Measurements from ENCODE around the gene TUBGCP2. TPM values are rescaled to one million over a fixed set of nuclear protein-coding genes. Genes with fewer than 3 reads are reported as not detected.
A peak's percentile ranks its signal among the peaks of the same experiment; 100 is the strongest.

Gene TUBGCP2
- total and polyA plus RNA-seq, 2 donors from 2014 or later, result 61.4 to 93.3 TPM

GRCh38 chr10:133349577-133350011, 40.9 kb upstream of the TUBGCP2 start:
- no peaks in the 10 kb centered on the region for H3K9me3 ChIP-seq (ENCODE audit: control insufficient read depth in 2 of 3, insufficient read depth in 1 of 3, low read length in 3 of 3)
- H3K4me1 ChIP-seq (ENCODE audit: control insufficient read depth in 2 of 3, insufficient read depth in 2 of 3, low read depth in 1 of 3, low read length in 3 of 3), result no peaks in the 10 kb centered on the region
- no peak overlapping the region for H3K27ac ChIP-seq (ENCODE audit: low read depth in 2 of 2, low read length in 2 of 2)
- no peak for DNase-seq
- H3K36me3 ChIP-seq (ENCODE audit: control insufficient read depth in 2 of 3, insufficient read depth in 3 of 3, low read length in 3 of 3), result no peaks in the 10 kb centered on the region
- H3K9ac ChIP-seq (ENCODE audit: low read length in 3 of 3), result no peak overlapping the region
- FAIRE-seq, result no peak
- H3K27me3 ChIP-seq (ENCODE audit: control insufficient read depth, insufficient read depth, low read length), result no peaks in the 10 kb centered on the region
- TF ChIP-seq CTCF (IDR thresholded peaks at IDR 0.05; ENCODE audit: borderline replicate concordance, extremely low read depth, insufficient read depth), result no peak
- H3K4me3 ChIP-seq (ENCODE audit: low read length in 3 of 3), result no peak overlapping the region
- intact Hi-C loops (cut with DNase I), result no loop called here

- no peak overlapping the region for H3K9ac ChIP-seq (ENCODE audit: low read length in 3 of 3)
- H3K36me3 ChIP-seq (ENCODE audit: control insufficient read depth in 2 of 3, insufficient read depth in 3 of 3, low read length in 3 of 3), result no peaks in the 10 kb centered on the region
- TF ChIP-seq CTCF (IDR thresholded peaks at IDR 0.05; ENCODE audit: borderline replicate concordance, extremely low read depth, insufficient read depth), result no peak
- H3K9me3 ChIP-seq (ENCODE audit: control insufficient read depth in 2 of 3, insufficient read depth in 1 of 3, low read length in 3 of 3), result no peaks in the 10 kb centered on the region
- no peak overlapping the region for H3K4me3 ChIP-seq (ENCODE audit: low read length in 3 of 3)
- intact Hi-C loops (cut with DNase I), result no loop called here
- H3K27me3 ChIP-seq (ENCODE audit: control insufficient read depth, insufficient read depth, low read length), result no peaks in the 10 kb centered on the region
- H3K27ac ChIP-seq (ENCODE audit: low read depth in 2 of 2, low read length in 2 of 2), result no peak overlapping the region
- FAIRE-seq (no peak), DNase-seq (no peak)
- no peaks in the 10 kb centered on the region for H3K4me1 ChIP-seq (ENCODE audit: control insufficient read depth in 2 of 3, insufficient read depth in 2 of 3, low read depth in 1 of 3, low read length in 3 of 3)
These were observed 40.5 kb upstream of the TUBGCP2 start for GRCh38 chr10:133349160-133349568.

- no peaks in the 10 kb centered on the region for H3K36me3 ChIP-seq (ENCODE audit: control insufficient read depth in 2 of 3, insufficient read depth in 3 of 3, low read length in 3 of 3)
- no peak overlapping the region for H3K27ac ChIP-seq (ENCODE audit: low read depth in 2 of 2, low read length in 2 of 2)
- H3K4me3 ChIP-seq (ENCODE audit: low read length in 3 of 3), result peak overlapping the region in 1 of 3 donors; percentile 35
- FAIRE-seq (no peak), DNase-seq (no peak)
- no peaks in the 10 kb centered on the region for H3K9me3 ChIP-seq (ENCODE audit: control insufficient read depth in 2 of 3, insufficient read depth in 1 of 3, low read length in 3 of 3)
- H3K9ac ChIP-seq (ENCODE audit: low read length in 3 of 3), result no peak overlapping the region
- no peak for TF ChIP-seq CTCF (IDR thresholded peaks at IDR 0.05; ENCODE audit: borderline replicate concordance, extremely low read depth, insufficient read depth)
- intact Hi-C loops (cut with DNase I), result no loop called here
- H3K27me3 ChIP-seq (ENCODE audit: control insufficient read depth, insufficient read depth, low read length), result no peaks in the 10 kb centered on the region
- H3K4me1 ChIP-seq (ENCODE audit: control insufficient read depth in 2 of 3, insufficient read depth in 2 of 3, low read depth in 1 of 3, low read length in 3 of 3), result no peaks in the 10 kb centered on the region
These were observed 39.2 kb upstream of the TUBGCP2 start for GRCh38 chr10:133347710-133348517.
